NCI-H2081 treated with DMSO at 0.1 percent for 48 hours (cell line): ENCODE measurements around the gene ILK.

Experiments
- DNase-seq: peaks from one replicate; lab custom pipeline; 2025; lab: John Stamatoyannopoulos, UW

Gene ILK

DNA sequence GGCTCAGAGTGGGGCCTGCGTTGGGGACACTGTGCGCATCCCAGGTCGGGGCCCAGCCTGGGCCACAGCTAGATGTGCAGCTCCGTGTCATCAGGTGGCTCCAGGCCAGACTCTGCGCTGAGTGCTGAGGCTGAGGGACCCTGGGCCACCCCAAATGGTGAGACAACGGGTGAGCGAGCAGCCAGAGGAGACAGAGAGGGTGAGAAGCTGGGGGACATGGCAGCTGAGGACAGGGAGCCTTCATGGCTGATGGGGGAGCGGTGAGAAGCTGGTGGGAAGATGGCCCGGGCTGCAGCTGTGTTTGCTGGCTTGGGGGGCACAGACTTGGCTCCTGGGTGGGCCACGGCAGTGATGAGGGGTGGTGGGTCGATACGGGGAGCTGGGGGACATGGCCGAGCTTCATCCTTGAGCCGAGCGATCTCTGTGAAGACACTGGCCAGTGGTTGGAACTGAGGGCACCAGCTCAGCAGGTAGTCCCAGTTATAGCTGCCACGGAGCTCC is 18.2 kb downstream of the ILK start:
- no peak for DNase-seq

DNA sequence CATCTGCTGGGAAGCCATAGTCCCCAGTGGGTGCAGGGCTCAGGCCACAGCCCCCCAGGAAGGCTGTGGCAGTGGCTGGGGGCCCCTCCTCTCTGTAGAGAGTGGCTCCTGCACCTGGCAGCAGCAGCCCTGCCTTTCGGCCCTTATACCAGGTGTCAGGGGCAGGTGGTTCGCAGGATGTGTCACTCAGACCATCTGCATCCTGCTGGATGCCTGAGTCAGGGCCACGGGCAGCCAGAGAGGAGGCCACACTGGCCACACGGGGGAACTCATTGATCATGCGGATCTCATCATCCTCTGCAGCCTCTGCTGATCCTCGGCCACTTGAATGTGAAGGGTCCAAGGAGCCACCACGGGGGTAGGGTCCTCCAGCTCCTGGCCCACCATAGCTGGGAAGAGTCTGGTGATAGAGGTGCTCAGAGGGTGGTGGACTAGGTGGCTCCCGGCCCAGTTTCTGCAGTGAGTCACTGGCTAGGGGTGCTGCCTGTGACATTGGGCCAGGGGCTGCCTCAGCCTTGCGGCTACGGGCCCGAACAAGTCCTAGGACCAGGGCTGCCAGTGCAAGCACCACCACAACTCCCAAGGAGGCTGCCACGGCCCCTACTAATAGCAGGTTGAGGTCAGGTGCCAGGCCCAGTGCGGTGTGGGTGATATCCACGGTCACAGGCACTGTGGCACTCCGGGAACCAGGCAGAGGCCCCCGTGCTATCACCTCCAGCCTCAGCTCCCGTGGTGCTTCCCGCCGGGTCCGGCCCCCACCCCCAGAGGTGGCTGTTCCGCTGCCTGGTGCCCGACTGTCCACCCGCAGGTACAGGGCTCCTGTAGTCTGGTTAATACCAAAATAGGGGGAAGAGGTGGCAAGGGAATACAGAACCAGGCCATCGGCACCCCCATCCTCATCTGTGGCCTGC is 18.9 kb downstream of the ILK start:
- DNase-seq, result no peak

GRCh38 chr11:6623391-6624363 is 20.1 kb downstream of the ILK start:
- DNase-seq, result no peak

DNA sequence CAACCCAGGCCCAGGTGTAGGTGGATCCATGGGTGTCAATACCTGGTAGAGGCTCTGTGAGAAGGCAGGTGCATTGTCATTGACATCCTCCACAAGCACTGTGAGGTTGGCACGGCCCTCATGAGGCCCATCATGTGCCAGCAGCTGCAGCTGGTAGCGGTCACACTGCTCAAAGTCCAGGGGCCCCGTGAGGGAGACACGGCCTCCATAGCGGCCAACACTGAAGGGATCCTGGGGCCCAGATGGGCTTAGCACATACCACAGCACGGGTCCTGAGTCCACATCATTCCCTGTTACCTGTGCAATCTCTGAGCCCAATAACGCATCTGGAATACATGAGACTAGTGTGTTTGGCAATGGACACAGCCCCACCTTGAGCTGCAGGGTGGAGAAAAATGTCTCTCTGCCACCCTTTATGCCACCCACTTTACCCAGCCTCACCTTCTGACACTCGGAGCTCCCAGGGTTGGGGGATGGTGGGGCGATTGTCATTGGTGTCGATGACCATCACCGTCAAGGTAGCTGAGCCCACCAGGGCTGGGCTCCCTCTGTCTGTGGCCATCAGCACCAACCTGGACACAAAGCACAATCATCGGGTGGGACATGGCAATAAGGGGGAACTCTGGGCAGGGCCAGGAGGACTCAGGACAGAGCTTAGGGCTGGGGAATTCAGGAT is 21.7 kb downstream of the ILK start:
- DNase-seq, result no peak

- no peak for DNase-seq
Measured at GRCh38 chr11:6625832-6626420, 22.4 kb downstream of the ILK start.

DNA sequence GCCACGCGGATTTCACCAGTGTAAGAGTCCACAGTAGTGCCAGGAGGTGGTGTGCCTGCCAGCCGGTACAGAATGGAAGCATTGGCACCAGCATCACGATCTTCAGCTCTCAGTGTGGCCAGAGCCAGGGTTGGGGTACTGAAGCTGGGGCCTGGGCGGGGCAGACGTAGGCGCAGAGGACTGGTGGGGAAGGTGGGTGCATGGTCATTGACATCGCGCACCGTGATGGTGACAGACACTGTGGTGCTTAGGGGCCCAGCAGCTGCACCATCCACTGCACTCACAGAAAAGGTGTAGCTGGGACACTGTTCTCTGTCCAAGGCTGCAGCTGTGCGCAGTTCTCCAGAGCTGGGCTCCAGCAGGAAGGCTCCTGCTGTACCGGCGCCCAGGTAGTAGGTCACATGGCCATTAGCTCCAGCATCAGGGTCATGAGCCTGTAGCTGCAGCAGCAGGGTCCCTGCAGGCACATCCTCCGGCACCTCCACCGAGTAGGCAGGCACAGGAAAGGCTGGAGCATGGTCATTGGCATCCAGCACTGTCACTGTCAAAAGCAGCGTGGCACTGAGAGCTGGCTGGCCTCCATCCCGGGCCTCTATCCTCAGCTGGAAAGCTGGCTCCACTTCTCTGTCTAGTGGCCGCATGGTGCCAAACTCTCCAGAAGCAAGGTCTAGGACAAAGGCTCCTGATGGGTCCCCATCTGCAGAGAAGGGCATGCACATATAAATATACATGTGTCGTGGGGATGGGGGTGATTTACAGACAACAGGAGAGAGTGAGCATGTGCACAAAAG is 23.6 kb downstream of the ILK start:
- DNase-seq, result no peak

GRCh38 chr11:6627762-6628241 is 24.2 kb downstream of the ILK start:
- DNase-seq, result no peak

- DNase-seq, result no peak
Measured at GRCh38 chr11:6628526-6628925, 25.0 kb downstream of the ILK start.

DNA sequence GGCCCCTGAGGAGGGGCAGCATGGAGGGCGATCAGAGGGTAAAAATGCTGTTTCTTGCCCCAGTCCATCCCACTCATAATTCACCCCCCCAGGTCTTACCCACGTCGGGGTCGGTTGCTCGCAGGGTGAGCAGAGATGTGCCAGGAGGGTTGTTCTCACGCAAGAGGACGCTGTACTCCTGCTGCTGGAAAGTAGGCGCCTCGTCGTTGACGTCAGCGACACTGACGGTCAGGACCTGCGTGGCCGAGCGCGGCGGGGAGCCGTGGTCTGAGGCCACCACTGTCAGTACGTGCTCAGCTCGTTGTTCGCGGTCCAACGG is 26.0 kb downstream of the ILK start:
- no peak for DNase-seq

GRCh38 chr11:6629892-6630631 is 26.5 kb downstream of the ILK start:
- DNase-seq, result no peak

GRCh38 chr11:6630632-6631291 is 27.2 kb downstream of the ILK start:
- DNase-seq, result no peak

DNA sequence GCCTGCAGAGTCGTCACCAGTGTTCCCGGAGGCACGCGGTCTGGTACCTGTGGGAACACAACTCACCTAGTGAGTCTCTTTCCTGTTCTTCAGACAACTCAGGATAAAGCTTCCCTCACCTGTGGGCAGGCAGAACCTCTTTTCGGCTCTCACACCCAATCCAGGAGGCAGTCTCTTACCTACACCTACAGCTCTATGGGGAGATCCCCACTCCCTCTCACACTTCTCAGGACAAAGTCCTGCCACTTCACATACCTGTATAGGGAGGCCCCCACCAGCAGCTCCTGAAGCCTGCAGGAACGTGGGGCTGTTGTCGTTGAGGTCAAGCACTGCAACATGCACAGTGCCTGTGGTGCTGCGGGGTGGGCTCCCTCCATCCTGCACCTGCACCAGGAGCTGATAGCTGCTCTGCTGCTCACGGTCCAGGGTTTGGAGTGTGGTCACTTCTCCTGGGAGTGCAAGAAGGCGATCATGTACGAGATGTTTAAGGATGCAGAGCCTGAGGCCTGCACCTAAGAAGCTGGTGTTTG is 27.9 kb downstream of the ILK start:
- no peak for DNase-seq

- no peak for DNase-seq
Measured at GRCh38 chr11:6632116-6633073, 28.8 kb downstream of the ILK start.

DNA sequence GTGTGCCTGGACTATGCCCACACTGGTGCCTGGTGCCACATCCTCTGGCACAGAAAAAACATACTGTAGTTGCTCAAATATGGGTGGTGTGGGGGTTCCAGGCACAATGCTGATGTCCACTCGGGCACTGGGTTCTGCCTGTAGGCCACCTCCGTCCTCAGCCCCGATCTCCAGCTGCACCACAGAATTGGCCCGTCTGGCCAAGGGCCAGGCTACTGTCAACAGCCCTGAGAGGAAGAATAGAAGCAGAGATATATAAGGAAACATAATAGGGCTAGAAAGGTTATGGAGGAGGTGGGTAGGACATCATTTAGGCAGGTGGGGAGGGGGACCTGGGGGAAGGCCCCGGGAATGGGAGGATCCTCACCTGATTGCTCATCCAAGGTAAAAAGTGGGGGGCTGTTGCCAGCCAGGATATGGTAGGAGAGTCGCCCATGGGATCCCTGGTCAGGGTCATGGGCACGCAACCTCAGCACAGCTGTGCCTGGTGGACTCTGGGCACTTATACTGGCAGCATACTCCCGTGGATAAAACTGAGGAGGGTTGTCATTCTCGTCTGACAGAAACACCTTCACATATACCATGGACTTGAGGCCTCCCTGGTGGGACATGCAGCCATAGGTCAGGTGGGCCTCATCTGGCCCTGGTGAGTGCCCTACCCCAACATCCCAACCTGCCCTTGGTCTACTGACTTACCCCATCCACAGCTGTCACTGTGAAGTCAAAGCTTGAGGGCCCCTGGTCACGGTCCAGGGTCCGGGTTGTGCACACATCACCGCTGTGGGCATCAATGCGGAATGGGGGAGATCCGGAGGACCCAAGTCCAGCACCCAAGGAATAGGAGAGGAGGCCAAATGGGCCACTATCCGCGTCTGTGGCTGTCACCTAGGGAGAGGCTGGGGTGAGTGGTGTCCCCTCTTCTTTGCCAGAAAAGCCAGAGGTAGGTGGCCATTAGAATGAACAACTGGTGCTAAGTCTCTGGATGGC is 30.1 kb downstream of the ILK start:
- no peak for DNase-seq

DNA sequence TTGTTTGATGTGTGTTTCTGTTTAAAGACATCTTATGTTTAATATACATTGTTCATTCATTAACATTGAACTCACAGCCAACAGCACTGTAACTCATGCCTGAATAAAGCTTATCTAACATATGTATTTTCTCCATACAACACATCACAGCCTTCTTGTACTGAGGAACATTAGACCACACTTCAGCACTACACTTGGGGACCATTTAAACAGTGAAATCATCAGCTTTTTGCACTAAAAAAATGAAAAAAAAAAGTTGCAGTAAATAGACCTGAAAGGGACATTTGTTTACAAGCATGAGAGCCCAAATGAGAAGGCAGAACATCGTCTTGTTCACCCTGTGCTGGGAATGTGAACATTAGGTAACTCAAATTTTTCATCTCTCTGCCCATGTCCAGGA is 31.0 kb downstream of the ILK start:
- DNase-seq, result no peak

- DNase-seq, result no peak
Measured at GRCh38 chr11:6635082-6635932, 31.7 kb downstream of the ILK start.
